Forelimb muscle (tissue), 1 donor: ENCODE measurements around the gene UGT1A1. TPM values are rescaled to one million over a fixed set of nuclear protein-coding genes. Genes with fewer than 3 reads are reported as not detected.

Experiments
- DNase-seq: peaks from one replicate; pipeline ENCODE4 v3.0.0-alpha.2; 2013; ENCODE audit warnings: low read depth
- polyA plus RNA-seq: library from polyadenylated mRNA; unstranded; fragments of 120-200 nt; gene quantifications from one replicate; pipeline ENCODE4 v1.2.1, GENCODE V29; 2013; ENCODE audit not compliant: insufficient read length

The UGT1A1 gene
- polyA plus RNA-seq, 1 donor: 0.08 TPM

DNA sequence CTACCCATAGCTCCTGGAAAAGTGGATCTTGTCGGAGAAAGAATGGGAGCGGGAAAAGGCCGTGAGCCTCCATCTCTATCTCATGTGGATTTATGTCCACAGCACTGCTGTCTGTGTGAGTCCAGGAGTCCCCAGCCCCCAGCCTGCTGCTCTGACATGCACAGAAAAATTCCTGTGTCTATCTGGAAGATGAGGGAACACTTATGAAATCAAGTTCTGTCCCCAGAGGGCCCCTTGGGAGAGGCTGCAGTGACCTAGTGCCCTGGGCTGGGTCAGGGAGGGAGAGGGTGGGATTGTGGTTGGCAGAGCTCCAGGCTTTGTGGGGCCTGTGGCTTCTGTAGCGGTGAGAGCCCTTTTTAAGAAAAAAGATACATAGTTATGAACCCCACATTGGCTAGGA lies 56.7 kb downstream of the UGT1A1 start:
- DNase-seq: no peak

DNA sequence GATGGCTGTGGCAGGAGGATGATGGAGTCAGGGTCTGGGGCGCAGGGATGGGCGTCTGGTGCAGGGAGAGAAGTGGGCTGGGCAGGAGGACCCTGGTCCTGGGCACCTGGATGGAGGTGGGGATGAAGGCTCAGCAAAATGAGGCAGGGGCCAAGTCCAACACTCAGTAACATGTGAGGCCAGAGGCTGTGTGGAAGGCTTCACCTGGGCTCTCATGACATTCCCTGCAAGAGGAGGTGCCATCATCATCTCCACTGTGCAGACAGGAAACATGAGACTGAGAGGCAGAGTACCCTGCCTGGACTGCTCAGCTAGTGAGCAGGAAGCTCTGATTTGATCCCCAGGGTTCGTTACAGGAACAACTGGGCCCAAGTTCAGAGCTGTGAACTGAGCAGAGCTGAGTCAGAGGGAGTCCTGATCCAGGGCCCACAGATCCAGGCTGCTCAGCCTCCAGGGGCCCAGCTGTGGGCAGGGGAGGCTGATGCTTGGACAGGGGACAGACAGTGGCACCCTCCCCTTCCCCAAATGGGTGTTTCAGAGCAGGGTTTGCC lies 57.4 kb downstream of the UGT1A1 start:
- DNase-seq: no peak

DNA sequence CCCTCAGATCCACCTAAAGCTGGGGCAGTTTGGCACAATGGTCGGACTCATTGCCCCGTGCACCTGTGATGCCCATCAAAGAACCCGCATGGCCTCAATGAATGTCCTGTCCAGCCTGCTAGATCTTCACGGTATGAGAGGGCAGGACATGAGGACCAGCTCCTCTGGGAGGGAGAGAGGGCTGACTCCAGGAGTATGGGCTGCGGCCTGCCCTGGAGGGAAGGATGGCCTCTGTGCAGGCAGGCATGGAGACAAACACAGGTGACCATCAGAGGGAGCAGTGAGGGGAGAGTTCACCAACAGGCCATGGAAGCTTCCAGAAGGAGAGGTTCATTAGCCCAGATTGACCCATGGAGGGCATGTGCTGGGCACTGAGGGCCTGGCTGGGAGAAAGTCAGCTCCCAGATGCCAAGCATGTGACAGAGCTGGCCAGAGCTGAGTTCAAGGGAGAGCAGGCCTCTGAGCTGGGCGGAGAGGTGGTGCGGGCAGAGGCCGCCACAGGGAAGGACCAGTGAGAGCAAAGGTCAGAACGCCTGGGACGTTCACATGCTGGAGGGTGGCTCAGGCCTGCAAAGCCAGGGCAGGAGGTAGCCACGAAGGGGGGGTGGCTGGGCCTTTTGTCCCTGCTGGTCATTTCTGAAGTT lies 58.0 kb downstream of the UGT1A1 start:
- DNase-seq: no peak

DNA sequence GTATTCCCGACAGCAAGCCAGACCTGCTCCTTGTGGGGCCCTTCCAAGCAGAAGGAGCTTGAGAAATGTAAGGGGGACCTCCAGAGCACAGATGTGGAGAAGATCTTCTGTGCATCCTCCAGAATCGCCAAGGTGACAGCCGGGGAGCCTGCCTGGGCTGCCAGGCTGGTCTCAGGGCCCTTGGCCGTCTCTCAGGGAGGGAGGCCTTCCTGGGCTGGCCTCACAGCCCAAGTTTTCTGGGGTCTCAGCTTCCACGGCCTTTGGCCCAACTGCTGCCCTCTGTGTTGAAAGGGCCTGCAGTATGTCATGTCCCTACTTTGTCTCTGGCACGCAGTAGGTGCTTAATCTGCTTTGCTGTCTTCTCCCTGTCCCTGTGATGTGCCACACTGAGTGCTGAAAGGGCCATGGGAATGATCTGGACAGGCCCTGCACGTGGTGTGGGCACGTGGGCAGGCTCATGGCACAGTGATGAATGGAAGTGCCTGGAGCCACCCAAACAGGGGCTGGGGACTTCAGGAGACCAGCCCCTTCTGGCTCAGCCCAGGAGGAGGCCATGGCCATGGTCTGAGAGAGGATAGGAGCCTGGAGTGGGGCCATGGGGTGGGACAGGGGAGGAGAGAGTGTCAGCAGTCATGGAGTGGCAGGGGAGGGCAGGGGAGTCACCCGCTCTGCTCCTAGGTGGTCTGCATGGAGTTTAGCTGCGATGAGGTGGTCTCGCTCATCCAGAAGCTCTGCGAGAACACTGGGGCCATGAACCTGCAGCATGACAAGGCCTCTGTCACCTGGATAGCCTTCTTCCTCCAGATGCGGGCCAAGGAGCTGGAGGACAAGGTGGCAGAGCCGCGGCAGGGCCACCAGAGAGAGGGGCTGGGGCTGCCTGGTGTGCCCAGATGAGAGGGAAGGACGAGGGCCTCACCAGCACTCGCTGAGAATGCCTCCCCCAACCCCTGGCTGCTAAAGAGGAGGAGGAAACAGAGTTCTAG lies 58.9 kb downstream of the UGT1A1 start:
- DNase-seq: no peak

DNA sequence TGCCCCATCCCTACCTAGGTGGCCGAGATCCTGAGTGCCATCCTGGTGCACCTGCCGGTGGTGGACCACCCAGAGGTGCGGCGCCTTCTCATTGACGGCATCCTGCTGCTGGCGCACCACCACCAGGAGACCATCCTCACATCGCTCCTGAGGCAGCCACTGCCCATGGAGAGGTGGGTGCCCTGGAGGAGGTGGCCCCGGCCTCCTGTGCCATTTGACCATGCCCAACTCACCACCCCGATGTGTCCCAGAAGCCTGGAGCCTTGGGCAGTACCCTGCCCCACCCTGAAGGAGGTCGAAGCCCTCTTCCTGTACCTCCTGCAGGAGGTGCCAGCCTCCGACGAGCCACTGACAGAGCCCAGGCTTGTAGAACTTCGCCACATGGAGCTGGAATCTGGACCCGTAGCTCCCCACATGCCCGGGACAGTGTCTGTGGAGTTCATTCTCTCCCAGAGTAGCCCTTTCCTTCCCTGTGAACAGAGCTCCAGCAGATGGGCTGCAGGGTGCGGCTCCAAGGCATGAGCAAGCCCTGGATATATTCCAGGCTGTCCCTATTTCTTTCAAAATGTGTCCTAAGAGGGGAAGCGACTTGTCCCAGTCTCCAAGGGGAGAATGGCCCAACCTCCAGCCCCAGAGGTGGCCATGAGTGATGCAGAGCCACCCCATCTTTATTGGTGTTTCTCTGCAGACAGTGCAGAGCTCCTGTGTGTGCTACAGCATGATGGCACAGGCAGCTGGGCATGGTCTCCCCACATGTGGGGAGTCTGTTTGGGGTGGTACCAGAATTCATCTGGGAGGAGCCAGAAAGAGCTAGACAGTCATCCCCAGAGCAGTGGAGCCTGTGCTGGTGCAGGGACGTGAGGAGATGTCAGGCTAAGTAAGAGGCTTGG lies 60.1 kb downstream of the UGT1A1 start:
- no peak for DNase-seq

DNA sequence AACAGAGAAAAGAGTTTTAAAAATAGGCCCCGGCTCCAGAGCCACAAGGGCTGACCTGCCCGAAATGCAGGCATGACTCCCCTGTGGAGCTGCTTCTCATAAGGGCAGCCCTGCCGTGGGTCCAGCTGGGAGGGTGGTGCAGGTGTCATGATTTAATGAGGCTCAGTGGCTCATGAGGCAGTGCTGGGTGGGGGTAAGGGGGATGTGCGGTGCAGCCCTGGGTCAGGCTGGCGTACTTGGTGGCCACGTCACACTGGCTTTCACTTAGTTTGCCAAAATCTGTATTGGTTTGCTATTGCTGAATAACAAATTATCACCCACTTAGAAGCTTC lies 60.7 kb downstream of the UGT1A1 start:
- no peak for DNase-seq

DNA sequence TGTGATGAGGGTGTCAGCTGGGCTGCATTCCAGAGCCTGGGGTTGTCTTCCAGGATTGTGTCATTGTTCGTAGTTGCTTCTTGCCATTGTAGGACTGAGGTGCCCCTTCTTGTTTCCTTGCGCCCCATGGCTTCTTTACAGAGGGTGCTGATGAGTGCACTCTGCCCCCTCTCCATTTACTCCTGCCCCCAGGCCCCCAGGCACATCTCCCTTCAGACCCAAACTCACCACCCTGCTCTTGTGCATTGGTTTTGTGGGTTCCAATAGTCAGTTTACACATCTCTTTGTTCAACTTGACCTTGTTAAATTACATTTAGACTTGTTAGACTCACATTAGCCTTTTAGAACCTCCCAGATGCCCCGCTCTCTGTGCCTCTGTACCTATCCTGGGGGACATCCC lies 61.1 kb downstream of the UGT1A1 start:
- DNase-seq: no peak

DNA sequence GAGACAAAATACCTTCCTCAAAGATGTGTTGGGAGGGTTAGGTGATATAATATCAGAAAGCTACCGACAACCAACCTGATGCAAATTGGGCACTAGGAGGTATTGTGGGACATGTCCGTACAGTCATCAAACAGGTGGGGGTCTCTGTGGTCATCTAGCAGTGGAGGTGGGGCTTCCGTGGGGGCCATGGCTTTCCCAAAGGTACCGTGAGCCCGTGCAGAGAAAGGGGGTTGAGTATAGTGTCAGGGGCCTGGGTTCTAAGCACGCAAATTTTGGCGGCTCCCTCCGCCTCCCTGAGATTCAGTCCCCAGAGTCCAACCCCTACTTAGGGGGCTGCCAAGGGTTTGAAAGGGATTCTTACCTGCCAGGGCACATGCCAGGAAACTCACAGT lies 61.6 kb downstream of the UGT1A1 start:
- no peak for DNase-seq

DNA sequence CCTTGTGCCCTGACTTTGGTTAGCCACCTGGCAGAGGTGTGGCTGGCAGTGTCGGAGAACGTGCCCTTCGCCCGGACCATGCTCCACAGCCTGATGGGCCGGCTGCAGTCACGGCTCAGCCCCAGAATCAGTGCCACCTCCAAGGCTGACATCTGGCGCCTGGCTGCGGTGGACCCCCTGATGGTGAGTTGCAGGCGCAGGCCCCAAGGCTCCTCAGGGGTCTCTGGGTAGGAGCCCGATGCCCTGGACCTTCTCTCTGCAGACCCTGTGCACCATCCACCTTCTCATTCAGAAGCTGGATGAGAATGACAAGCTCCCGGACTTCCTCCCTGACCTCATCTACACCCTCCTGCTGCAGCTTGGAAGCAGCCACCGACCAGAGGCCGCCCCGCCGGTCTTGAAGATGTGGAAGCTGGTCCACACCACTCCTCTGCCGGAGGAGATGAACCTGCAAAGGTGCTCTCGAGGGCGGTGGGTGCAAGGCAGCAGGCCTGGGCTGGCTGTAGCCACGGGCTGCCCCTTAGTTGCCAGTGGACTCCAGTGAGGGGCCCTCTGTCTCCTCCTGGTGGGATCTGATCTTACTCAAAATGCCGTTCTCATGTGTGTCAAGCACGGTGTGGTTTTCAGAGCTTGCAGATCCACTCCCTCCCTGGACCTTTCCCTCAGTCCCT lies 62.2 kb downstream of the UGT1A1 start:
- DNase-seq: no peak

Other genes starting within 250 kb of the UGT1A1 start
- gene USP40, start 193.5 kb upstream of the UGT1A1 start, polyA plus RNA-seq: 21.3 TPM
- not detected for gene UGT1A8, start 142.6 kb upstream of the UGT1A1 start, polyA plus RNA-seq
- gene UGT1A10, start 123.8 kb upstream of the UGT1A1 start, polyA plus RNA-seq: not detected
- gene UGT1A9, start 88.4 kb upstream of the UGT1A1 start, polyA plus RNA-seq: not detected
- gene UGT1A7, start 78.4 kb upstream of the UGT1A1 start, polyA plus RNA-seq: not detected
- not detected for gene UGT1A6, start 67.4 kb upstream of the UGT1A1 start, polyA plus RNA-seq
- not detected for gene UGT1A5, start 47.4 kb upstream of the UGT1A1 start, polyA plus RNA-seq
- gene UGT1A4, start 41.5 kb upstream of the UGT1A1 start, polyA plus RNA-seq: not detected
- not detected for gene UGT1A3, start 31.2 kb upstream of the UGT1A1 start, polyA plus RNA-seq
- not detected for gene MROH2A, start 18.1 kb downstream of the UGT1A1 start, polyA plus RNA-seq
- gene HJURP, start 94.3 kb downstream of the UGT1A1 start, polyA plus RNA-seq: 10.0 TPM
- gene TRPM8, start 157.1 kb downstream of the UGT1A1 start, polyA plus RNA-seq: 0.25 TPM